ENCODE measurements around the gene IFT27.

The IFT27 gene

GRCh38 chr22:36818010-36818642, 42.2 kb upstream of the IFT27 start:
- TF ChIP-seq TAF1 (IDR thresholded peaks at IDR 0.05; ENCODE audit: borderline replicate concordance, insufficient read depth, low read length) (no peak), POLR2AphosphoS5 (IDR thresholded peaks at IDR 0.05; ENCODE audit: low read depth, low read length) (no peak), REST (IDR thresholded peaks at IDR 0.05; ENCODE audit: insufficient read depth in 1 of 2, low read depth in 2 of 2, low read length in 2 of 2) (no peak), FOXP2 (optimal IDR thresholded peaks at IDR 0.05; ENCODE audit: borderline replicate concordance, extremely low read depth, extremely low read length, insufficient read depth) (no peak), SIN3A (IDR thresholded peaks at IDR 0.05; ENCODE audit: borderline replicate concordance, insufficient read depth, low read length) (no peak)

- TF ChIP-seq TAF1 (IDR thresholded peaks at IDR 0.05; ENCODE audit: borderline replicate concordance, insufficient read depth, low read length) = no peak
- TF ChIP-seq POLR2AphosphoS5 (IDR thresholded peaks at IDR 0.05; ENCODE audit: low read depth, low read length) = no peak
- no peak for TF ChIP-seq SIN3A (IDR thresholded peaks at IDR 0.05; ENCODE audit: borderline replicate concordance, insufficient read depth, low read length)
- no peak for TF ChIP-seq FOXP2 (optimal IDR thresholded peaks at IDR 0.05; ENCODE audit: borderline replicate concordance, extremely low read depth, extremely low read length, insufficient read depth)
- TF ChIP-seq REST (IDR thresholded peaks at IDR 0.05; ENCODE audit: insufficient read depth in 1 of 2, low read depth in 2 of 2, low read length in 2 of 2) = no peak
Measured at GRCh38 chr22:36817525-36817848, 41.6 kb upstream of the IFT27 start.

- no peak for TF ChIP-seq REST (IDR thresholded peaks at IDR 0.05; ENCODE audit: insufficient read depth in 1 of 2, low read depth in 2 of 2, low read length in 2 of 2)
- TF ChIP-seq POLR2AphosphoS5 (IDR thresholded peaks at IDR 0.05; ENCODE audit: low read depth, low read length) = no peak
- TF ChIP-seq SIN3A (IDR thresholded peaks at IDR 0.05; ENCODE audit: borderline replicate concordance, insufficient read depth, low read length) = no peak
Measured at GRCh38 chr22:36816636-36817524, 41.0 kb upstream of the IFT27 start, which contains the start of gene PVALB. Gene PVALB (minus strand): TSS chr22:36817035. CDS start chr22:36817005, 30 bp downstream.

- TF ChIP-seq SIN3A (IDR thresholded peaks at IDR 0.05; ENCODE audit: borderline replicate concordance, insufficient read depth, low read length) = no peak
- TF ChIP-seq FOXP2 (optimal IDR thresholded peaks at IDR 0.05; ENCODE audit: borderline replicate concordance, extremely low read depth, extremely low read length, insufficient read depth) = no peak
- no peak for TF ChIP-seq REST (IDR thresholded peaks at IDR 0.05; ENCODE audit: insufficient read depth in 1 of 2, low read depth in 2 of 2, low read length in 2 of 2)
- TF ChIP-seq TAF1 (IDR thresholded peaks at IDR 0.05; ENCODE audit: borderline replicate concordance, insufficient read depth, low read length) = no peak
- no peak for TF ChIP-seq POLR2AphosphoS5 (IDR thresholded peaks at IDR 0.05; ENCODE audit: low read depth, low read length)
Measured at GRCh38 chr22:36816339-36816635, 40.4 kb upstream of the IFT27 start.
